HepG2 (cell line): ENCODE measurements around the gene SLC9A8. TPM values are rescaled to one million over a fixed set of nuclear protein-coding genes. Genes with fewer than 3 reads are reported as not detected.

Source experiments
- CBX1 ChIP-seq: IDR thresholded peaks from one replicate; pipeline ENCODE4 v1.6.1; 2016; ENCODE audit warnings: antibody characterized with exemption, low read depth
- DDIT3 ChIP-seq: sonication (generic); formaldehyde crosslinking; IDR thresholded peaks from 2 replicates; pipeline ENCODE4 v1.4.0; 2020; ENCODE audit warnings: mild to moderate bottlenecking, missing genetic modification reagents
- HCFC1 ChIP-seq: fragments of 150-350 bp; IDR thresholded peaks from 2 replicates; pipeline ENCODE4 v1.6.1; 2014; ENCODE audit warnings: low read depth, low read length
- HOXD1 ChIP-seq: sonication (generic); formaldehyde crosslinking; IDR thresholded peaks from 2 replicates; pipeline ENCODE4 v1.5.0; 2020; ENCODE audit warnings: missing genetic modification reagents
- KLF16 ChIP-seq, 2 experiments: sonication (generic) in 1 of 2; formaldehyde crosslinking in 1 of 2; IDR thresholded peaks; 2 replicates each; pipeline versions ENCODE4 v1.6.1 to v1.8.0; 2016 to 2023; ENCODE audit warnings: missing genetic modification reagents in 2 of 2, missing compliant biosample characterization in 1 of 2
- PHF21A ChIP-seq: sonication (generic); formaldehyde crosslinking; IDR thresholded peaks from 2 replicates; pipeline ENCODE4 v1.5.0; 2020; ENCODE audit warnings: mild to moderate bottlenecking, missing genetic modification reagents
- RERE ChIP-seq: IDR thresholded peaks from 2 replicates; pipeline ENCODE4 v1.6.1; 2016; ENCODE audit warnings: low read depth, missing genetic modification reagents, missing compliant biosample characterization
- SP140L ChIP-seq: sonication (generic); formaldehyde crosslinking; IDR thresholded peaks from 2 replicates; pipeline ENCODE4 v1.4.0; 2020; ENCODE audit warnings: missing genetic modification reagents, borderline replicate concordance
- TRIM22 ChIP-seq: fragments of 450-650 bp; IDR thresholded peaks from 2 replicates; pipeline ENCODE4 v1.6.1; 2017
- XRCC5 ChIP-seq: fragments of 200-400 bp; formaldehyde crosslinking; optimal IDR thresholded peaks from 2 replicates; pipeline ENCODE3; 2017; ENCODE audit warnings: mild to moderate bottlenecking, low read length
- ZBTB49 ChIP-seq: sonication (generic); formaldehyde crosslinking; IDR thresholded peaks from 2 replicates; pipeline ENCODE4 v1.4.0; 2020; ENCODE audit warnings: missing genetic modification reagents, borderline replicate concordance
- ZFP91 ChIP-seq: sonication (generic); formaldehyde crosslinking; IDR thresholded peaks from 2 replicates; pipeline ENCODE4 v1.9.0; 2022; ENCODE audit warnings: missing genetic modification reagents, mild to moderate bottlenecking, borderline replicate concordance
- ZNF44 ChIP-seq: sonication (generic); formaldehyde crosslinking; IDR thresholded peaks from 2 replicates; pipeline ENCODE4 v1.5.1; 2020; ENCODE audit warnings: mild to moderate bottlenecking, missing genetic modification reagents
- ZNF704 ChIP-seq: sonication (generic); formaldehyde crosslinking; IDR thresholded peaks from 2 replicates; pipeline ENCODE4 v1.8.1; 2023; ENCODE audit warnings: mild to moderate bottlenecking, inconsistent platforms, moderate library complexity, missing genetic modification reagents, borderline replicate concordance
- ZSCAN25 ChIP-seq: sonication (generic); formaldehyde crosslinking; IDR thresholded peaks from 2 replicates; pipeline ENCODE4 v1.8.0; 2022; ENCODE audit warnings: mild to moderate bottlenecking, missing genetic modification reagents
- polyA plus RNA-seq, 8 experiments: library from polyadenylated mRNA; depleted of rRNA in 3 of 8; stranded (reverse) in 7 of 8; unstranded in 1 of 8; fragments of >200 nt; fragmentation: Illumina TruSeq in 4 of 8; extraction: Trizol in 4 of 8; gene quantifications; 2 replicates each; pipeline versions ENCODE4 v1.2.1 to v1.2.3, GENCODE V29; 2011 to 2016; ENCODE audit warnings: low read depth in 4 of 8, missing spikeins in 1 of 8, mixed read lengths in 1 of 8; ENCODE audit not compliant: insufficient read depth in 1 of 8
- total RNA-seq, 5 experiments: library from RNA; depleted of rRNA; stranded (reverse); fragments of >200 nt; fragmentation: Illumina TruSeq; extraction: Trizol; gene quantifications; 2 replicates each; pipeline ENCODE4 v1.2.3, GENCODE V29; 2016; ENCODE audit warnings: low read depth in 1 of 5

SLC9A8 gene
- total and polyA plus RNA-seq, 2 of the 13 experiments (the other 11 are each of a cell fraction or from before 2014, with no cell fraction given): 4.1 to 7.4 TPM

GRCh38 chr20:49768204-49769047, 44.2 kb upstream of the SLC9A8 start (continued):
- TF ChIP-seq ZFP91 (CRISPR knock-in tag) (no peak; the same call in 1 of the 2 replicates), TRIM22 (no peak), HCFC1 (no peak), ZBTB49 (CRISPR knock-in tag) (peak; percentile 82; the same call in 1 of the 2 replicates), HOXD1 (CRISPR knock-in tag) (peak; percentile 97), RERE (peak; percentile 98), KLF16 (CRISPR knock-in tag; IDR thresholded peaks at IDR 0.05) (peak in 1 of 2 experiments; percentile 100; a peak in 2 of 4 replicates), XRCC5 (peak; percentile 96), ZSCAN25 (CRISPR knock-in tag) (peak; percentile 85), SP140L (CRISPR knock-in tag) (peak; percentile 95), CBX1 (peak; percentile 94), PHF21A (CRISPR knock-in tag) (peak; percentile 100), ZNF44 (CRISPR knock-in tag) (peak; percentile 99), ZNF704 (CRISPR knock-in tag) (no peak; the same call in 1 of the 2 replicates), DDIT3 (CRISPR knock-in tag) (peak; percentile 83; the same call in 1 of the 2 replicates)
